ENCODE results near the gene PRKCZ. TPM values are rescaled to one million over a fixed set of nuclear protein-coding genes. Genes with fewer than 3 reads are reported as not detected.

PRKCZ gene
- total and polyA plus RNA-seq, 9 of the 15 experiments (the other 6 are each of a cell fraction or from before 2014, with no cell fraction given), result 0.07 to 3.1 (median 1.3) TPM

DNA sequence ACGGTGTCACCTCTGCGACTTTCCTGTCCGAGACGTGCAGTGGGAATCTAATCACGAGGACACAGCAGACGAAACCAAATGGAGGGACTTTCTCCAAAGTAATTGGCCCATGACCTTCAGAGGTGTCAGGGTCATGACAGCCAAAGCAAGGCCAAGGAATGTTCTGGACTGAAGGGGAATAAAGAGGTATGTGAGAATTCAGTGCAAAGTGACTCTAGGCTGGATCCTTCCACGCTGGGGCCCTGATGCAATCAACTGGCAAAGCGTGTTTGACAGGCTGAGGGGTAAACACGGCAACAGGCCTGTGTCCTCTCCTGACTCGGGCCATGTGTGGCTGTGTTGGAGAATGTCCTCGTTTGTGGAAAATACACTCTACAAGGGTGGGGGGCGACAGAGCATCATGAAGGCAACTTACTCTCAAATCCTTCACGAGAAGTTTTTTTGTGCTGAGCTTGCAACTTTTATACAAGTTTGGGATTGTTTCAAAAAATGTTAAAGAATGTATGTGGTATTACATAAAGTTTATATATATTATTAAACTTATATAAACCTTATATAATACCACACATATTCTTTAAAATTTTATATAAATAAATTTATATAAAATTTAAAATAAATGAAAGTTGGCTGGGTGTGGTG is 48.3 kb upstream of the PRKCZ start (continued):
- TF ChIP-seq KHSRP (IDR thresholded peaks at IDR 0.05) (no peak), PCBP1 (IDR thresholded peaks at IDR 0.05; ENCODE audit: low read depth, low read length, poor library complexity, severe bottlenecking) (no peak), POLR2AphosphoS5 (IDR thresholded peaks at IDR 0.05; ENCODE audit: control insufficient read depth, insufficient read depth, low read depth, low read length) (no peak), SMARCB1 (IDR thresholded peaks at IDR 0.05; ENCODE audit: insufficient read length, low read depth) (no peak), ZFP1 (CRISPR knock-in tag; IDR thresholded peaks at IDR 0.05) (no peak)
- TF ChIP-seq, protein P1, sequence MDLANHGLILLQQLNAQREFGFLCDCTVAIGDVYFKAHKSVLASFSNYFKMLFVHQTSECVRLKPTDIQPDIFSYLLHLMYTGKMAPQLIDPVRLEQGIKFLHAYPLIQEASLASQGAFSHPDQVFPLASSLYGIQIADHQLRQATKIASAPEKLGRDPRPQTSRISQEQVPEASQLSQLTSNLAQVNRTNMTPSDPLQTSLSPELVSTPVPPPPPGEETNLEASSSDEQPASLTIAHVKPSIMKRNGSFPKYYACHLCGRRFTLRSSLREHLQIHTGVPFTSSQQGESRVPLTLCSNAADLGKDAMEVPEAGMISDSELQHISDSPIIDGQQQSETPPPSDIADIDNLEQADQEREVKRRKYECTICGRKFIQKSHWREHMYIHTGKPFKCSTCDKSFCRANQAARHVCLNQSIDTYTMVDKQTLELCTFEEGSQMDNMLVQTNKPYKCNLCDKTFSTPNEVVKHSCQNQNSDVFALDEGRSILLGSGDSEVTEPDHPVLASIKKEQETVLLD (IDR thresholded peaks at IDR 0.05), result no peak
- TF ChIP-seq, protein P2, sequence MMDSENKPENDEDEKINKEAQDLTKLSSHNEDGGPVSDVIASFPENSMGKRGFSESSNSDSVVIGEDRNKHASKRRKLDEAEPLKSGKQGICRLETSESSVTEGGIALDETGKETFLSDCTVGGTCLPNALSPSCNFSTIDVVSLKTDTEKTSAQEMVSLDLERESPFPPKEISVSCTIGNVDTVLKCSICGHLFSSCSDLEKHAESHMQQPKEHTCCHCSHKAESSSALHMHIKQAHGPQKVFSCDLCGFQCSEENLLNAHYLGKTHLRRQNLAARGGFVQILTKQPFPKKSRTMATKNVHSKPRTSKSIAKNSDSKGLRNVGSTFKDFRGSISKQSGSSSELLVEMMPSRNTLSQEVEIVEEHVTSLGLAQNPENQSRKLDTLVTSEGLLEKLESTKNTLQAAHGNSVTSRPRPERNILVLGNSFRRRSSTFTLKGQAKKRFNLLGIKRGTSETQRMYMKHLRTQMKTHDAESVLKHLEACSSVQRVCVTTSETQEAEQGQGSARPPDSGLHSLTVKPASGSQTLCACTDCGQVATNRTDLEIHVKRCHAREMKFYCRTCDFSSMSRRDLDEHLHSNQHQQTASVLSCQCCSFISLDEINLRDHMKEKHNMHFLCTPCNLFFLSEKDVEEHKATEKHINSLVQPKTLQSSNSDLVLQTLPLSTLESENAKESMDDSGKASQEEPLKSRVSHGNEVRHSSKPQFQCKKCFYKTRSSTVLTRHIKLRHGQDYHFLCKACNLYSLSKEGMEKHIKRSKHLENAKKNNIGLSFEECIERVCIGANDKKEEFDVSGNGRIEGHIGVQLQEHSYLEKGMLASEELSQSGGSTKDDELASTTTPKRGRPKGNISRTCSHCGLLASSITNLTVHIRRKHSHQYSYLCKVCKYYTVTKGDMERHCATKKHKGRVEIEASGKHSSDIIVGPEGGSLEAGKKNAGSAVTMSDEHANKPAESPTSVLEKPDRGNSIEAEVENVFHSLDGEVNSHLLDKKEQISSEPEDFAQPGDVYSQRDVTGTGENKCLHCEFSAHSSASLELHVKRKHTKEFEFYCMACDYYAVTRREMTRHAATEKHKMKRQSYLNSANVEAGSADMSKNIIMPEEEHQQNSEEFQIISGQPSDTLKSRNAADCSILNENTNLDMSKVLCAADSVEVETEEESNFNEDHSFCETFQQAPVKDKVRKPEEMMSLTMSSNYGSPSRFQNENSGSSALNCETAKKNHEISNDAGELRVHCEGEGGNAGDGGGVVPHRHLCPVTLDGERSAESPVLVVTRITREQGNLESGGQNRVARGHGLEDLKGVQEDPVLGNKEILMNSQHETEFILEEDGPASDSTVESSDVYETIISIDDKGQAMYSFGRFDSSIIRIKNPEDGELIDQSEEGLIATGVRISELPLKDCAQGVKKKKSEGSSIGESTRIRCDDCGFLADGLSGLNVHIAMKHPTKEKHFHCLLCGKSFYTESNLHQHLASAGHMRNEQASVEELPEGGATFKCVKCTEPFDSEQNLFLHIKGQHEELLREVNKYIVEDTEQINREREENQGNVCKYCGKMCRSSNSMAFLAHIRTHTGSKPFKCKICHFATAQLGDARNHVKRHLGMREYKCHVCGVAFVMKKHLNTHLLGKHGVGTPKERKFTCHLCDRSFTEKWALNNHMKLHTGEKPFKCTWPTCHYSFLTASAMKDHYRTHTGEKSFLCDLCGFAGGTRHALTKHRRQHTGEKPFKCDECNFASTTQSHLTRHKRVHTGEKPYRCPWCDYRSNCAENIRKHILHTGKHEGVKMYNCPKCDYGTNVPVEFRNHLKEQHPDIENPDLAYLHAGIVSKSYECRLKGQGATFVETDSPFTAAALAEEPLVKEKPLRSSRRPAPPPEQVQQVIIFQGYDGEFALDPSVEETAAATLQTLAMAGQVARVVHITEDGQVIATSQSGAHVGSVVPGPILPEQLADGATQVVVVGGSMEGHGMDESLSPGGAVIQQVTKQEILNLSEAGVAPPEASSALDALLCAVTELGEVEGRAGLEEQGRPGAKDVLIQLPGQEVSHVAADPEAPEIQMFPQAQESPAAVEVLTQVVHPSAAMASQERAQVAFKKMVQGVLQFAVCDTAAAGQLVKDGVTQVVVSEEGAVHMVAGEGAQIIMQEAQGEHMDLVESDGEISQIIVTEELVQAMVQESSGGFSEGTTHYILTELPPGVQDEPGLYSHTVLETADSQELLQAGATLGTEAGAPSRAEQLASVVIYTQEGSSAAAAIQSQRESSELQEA (IDR thresholded peaks at IDR 0.05; ENCODE audit: low read depth), result no peak
- TF ChIP-seq, protein P3, sequence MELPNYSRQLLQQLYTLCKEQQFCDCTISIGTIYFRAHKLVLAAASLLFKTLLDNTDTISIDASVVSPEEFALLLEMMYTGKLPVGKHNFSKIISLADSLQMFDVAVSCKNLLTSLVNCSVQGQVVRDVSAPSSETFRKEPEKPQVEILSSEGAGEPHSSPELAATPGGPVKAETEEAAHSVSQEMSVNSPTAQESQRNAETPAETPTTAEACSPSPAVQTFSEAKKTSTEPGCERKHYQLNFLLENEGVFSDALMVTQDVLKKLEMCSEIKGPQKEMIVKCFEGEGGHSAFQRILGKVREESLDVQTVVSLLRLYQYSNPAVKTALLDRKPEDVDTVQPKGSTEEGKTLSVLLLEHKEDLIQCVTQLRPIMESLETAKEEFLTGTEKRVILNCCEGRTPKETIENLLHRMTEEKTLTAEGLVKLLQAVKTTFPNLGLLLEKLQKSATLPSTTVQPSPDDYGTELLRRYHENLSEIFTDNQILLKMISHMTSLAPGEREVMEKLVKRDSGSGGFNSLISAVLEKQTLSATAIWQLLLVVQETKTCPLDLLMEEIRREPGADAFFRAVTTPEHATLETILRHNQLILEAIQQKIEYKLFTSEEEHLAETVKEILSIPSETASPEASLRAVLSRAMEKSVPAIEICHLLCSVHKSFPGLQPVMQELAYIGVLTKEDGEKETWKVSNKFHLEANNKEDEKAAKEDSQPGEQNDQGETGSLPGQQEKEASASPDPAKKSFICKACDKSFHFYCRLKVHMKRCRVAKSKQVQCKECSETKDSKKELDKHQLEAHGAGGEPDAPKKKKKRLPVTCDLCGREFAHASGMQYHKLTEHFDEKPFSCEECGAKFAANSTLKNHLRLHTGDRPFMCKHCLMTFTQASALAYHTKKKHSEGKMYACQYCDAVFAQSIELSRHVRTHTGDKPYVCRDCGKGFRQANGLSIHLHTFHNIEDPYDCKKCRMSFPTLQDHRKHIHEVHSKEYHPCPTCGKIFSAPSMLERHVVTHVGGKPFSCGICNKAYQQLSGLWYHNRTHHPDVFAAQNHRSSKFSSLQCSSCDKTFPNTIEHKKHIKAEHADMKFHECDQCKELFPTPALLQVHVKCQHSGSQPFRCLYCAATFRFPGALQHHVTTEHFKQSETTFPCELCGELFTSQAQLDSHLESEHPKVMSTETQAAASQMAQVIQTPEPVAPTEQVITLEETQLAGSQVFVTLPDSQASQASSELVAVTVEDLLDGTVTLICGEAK (IDR thresholded peaks at IDR 0.05), result no peak
- TF ChIP-seq, protein P3 (CRISPR knock-in tag; IDR thresholded peaks at IDR 0.05), result no peak
